SJSA1 (cell line): ENCODE data around the gene PPP1R14C. TPM values are rescaled to one million over a fixed set of nuclear protein-coding genes. Genes with fewer than 3 reads are reported as not detected.

Experiments used
- DNase-seq, 2 experiments: peaks; one replicate each; pipeline ENCODE4 v3.0.0-alpha.2; 2015 to 2020; ENCODE audit warnings: low spot score in 2 of 2, low read depth in 1 of 2
- H3K27ac ChIP-seq: fragments of 250-450 bp; sonication (Bioruptor Pico); 2 replicates; pipeline ENCODE4 v1.5.1; 2020; ENCODE audit warnings: mild to moderate bottlenecking, moderate library complexity
- H3K27me3 ChIP-seq: fragments of 250-450 bp; sonication (Bioruptor Pico); replicated peaks from 2 replicates; pipeline ENCODE4 v1.5.1; 2020; ENCODE audit warnings: mild to moderate bottlenecking, moderate library complexity
- H3K36me3 ChIP-seq: fragments of 250-450 bp; sonication (Bioruptor Pico); 2 replicates; pipeline ENCODE4 v1.5.1; 2020; ENCODE audit warnings: mild to moderate bottlenecking
- H3K4me1 ChIP-seq: fragments of 250-450 bp; sonication (Bioruptor Pico); replicated peaks from 2 replicates; pipeline ENCODE4 v1.6.1; 2021; ENCODE audit warnings: mild to moderate bottlenecking
- H3K4me3 ChIP-seq: fragments of 250-450 bp; sonication (Bioruptor Pico); 2 replicates; pipeline ENCODE4 v1.5.1; 2020; ENCODE audit warnings: mild to moderate bottlenecking
- H3K9me3 ChIP-seq: fragments of 250-450 bp; sonication (Bioruptor Pico); replicated peaks from 2 replicates; pipeline ENCODE4 v1.5.1; 2020; ENCODE audit warnings: mild to moderate bottlenecking
- total RNA-seq: library from RNA; depleted of rRNA; stranded (reverse); fragments of >200 nt; shearing (Covaris generic); gene quantifications from 2 replicates; pipeline ENCODE4 v1.2.3, GENCODE V29; 2014

The PPP1R14C gene
- total RNA-seq, 1 experiment from 2014 or later = not detected

DNA sequence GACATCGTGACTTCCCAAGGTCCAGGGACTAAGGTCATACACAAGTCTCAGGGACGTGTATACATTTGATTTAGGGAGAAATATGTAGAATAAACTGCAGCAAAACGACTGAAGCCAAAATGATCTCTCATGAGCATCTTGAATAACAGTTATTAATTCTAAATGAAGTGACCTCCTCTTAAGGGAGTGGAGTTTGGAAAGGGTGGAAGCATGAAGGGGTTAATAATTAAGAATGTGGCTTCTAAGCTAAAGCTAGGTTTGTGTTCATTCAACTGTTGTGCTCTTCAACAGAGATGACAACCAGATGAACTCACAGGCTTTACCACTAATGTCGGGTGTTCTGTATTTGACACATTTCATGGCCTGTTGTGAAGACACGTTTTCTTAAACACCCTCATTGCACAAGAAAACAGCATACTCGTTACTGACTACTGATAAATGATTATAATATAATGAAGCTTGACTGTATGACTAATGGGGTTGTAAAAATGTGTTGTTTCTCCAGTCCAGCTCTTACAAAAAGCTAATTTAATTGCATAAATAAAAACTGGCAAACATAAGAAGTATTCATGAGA lies 1.5 kb downstream of the PPP1R14C start:
- Histone ChIP-seq H3K27ac (no peak overlapping the region), H3K9me3 (0 out of 2 replicates have a peak, but pooled peaks cover 3% of the 10 kb centered on the region), H3K36me3 (no peaks in the 10 kb centered on the region), H3K27me3 (peaks cover 80% of the 10 kb centered on the region), H3K4me3 (no peak overlapping the region), H3K4me1 (peaks cover 17% of the 10 kb centered on the region)
- DNase-seq = no peak

GRCh38 chr6:150145427-150145826 lies 2.6 kb downstream of the PPP1R14C start:
- H3K9me3 ChIP-seq = 0 out of 2 replicates have a peak, but pooled peaks cover 3% of the 10 kb centered on the region
- H3K27ac ChIP-seq = no peak overlapping the region
- H3K4me1 ChIP-seq = peaks cover 17% of the 10 kb centered on the region
- peaks cover 77% of the 10 kb centered on the region for H3K27me3 ChIP-seq
- no peak overlapping the region for H3K4me3 ChIP-seq
- H3K36me3 ChIP-seq = no peaks in the 10 kb centered on the region
- DNase-seq = no peak

GRCh38 chr6:150145830-150146229 lies 3.0 kb downstream of the PPP1R14C start:
- Histone ChIP-seq H3K27me3 (peaks cover 74% of the 10 kb centered on the region), H3K27ac (no peak overlapping the region), H3K9me3 (0 out of 2 replicates have a peak, but pooled peaks cover 3% of the 10 kb centered on the region), H3K36me3 (no peaks in the 10 kb centered on the region), H3K4me1 (peaks cover 17% of the 10 kb centered on the region), H3K4me3 (no peak overlapping the region)
- no peak for DNase-seq

GRCh38 chr6:150146436-150146835 lies 3.6 kb downstream of the PPP1R14C start:
- H3K27ac ChIP-seq = no peak overlapping the region

DNA sequence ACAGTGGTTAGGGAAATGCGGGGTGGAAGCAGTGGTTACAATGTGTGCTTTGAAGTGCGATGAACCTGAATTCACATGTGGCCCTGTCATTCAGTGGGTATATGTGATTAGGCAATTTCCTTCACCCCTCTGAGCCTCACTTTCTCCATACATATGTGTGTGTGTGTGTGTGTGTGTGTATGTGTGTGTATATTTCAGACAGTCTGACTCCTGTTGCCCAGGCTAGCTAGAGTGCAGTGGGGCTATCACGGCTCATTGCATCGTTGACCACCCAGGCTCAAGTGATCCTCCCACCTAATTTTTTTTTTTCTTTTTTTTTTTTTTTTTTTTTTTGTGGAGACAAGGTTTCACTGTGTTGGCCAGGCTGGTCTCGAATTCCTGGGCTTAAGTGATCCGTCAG lies 6.3 kb downstream of the PPP1R14C start:
- peaks cover 57% of the 10 kb centered on the region for H3K27me3 ChIP-seq

More at GRCh38 chr6:150146436-150146835, 3.6 kb downstream of the PPP1R14C start:
- peaks cover 17% of the 10 kb centered on the region for H3K4me1 ChIP-seq
- H3K36me3 ChIP-seq = no peaks in the 10 kb centered on the region
- no peak for DNase-seq
- no peak overlapping the region for H3K4me3 ChIP-seq
- H3K9me3 ChIP-seq = 0 out of 2 replicates have a peak, but pooled peaks cover 3% of the 10 kb centered on the region
- H3K27me3 ChIP-seq = peaks cover 72% of the 10 kb centered on the region

GRCh38 chr6:150150458-150150820 lies 7.6 kb downstream of the PPP1R14C start:
- Histone ChIP-seq H3K36me3 (no peaks in the 10 kb centered on the region), H3K27ac (no peak overlapping the region), H3K4me3 (no peak overlapping the region), H3K27me3 (peaks cover 50% of the 10 kb centered on the region), H3K4me1 (no peaks in the 10 kb centered on the region), H3K9me3 (no peaks in the 10 kb centered on the region)
- no peak for DNase-seq

More for the DNA sequence above, 6.3 kb downstream of the PPP1R14C start:
- H3K36me3 ChIP-seq = no peaks in the 10 kb centered on the region
- no peaks in the 10 kb centered on the region for H3K4me1 ChIP-seq
- H3K27ac ChIP-seq = no peak overlapping the region
- no peaks in the 10 kb centered on the region for H3K9me3 ChIP-seq
- no peak for DNase-seq
- no peak overlapping the region for H3K4me3 ChIP-seq

DNA sequence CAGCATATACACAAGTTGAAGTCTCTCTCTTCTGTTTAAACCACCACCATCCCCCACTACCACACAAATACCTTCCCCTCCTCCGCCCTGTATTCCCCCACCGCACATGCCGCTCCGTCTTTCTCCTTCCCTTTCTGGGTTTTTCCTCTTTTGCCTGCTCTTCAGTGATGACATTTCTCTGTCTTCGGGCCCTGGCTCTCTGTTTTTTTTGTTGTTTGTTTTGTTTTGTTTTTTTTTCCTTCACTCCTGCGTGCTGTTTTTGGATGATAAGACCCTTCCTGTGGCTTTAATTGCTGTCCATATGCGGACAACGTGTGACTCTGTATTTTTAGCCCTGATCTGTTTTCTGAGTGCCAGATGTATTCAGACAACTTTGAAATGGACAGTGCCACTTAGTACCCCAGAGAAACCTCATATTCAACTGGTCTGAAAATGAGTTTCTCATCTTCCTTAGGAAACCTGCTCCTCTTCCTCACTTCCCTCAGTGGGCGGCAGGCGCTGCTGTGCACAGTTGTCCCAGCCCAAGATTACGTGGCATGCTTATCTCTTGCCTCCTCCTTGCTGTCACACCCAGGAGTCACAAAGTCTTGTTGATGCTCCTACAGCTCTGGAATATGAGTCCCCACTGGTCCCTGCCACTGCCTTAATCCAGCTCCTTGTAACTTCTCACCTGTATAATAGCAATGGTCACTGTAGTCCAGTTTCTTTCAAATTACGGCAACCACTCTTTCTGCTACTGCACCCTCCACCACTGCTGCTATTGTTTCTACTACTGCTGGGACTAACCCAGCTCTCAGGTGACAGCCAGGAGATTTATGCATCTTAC lies 8.2 kb downstream of the PPP1R14C start:
- no peak for DNase-seq
- no peak overlapping the region for H3K27ac ChIP-seq
- peaks cover 44% of the 10 kb centered on the region for H3K27me3 ChIP-seq
- no peak overlapping the region for H3K4me3 ChIP-seq
- H3K9me3 ChIP-seq = no peaks in the 10 kb centered on the region
- H3K4me1 ChIP-seq = no peaks in the 10 kb centered on the region
- no peaks in the 10 kb centered on the region for H3K36me3 ChIP-seq

- no peak for DNase-seq
- H3K27ac ChIP-seq = no peak overlapping the region
- H3K4me1 ChIP-seq = no peaks in the 10 kb centered on the region
- no peaks in the 10 kb centered on the region for H3K36me3 ChIP-seq
- no peak overlapping the region for H3K4me3 ChIP-seq
- peaks cover 33% of the 10 kb centered on the region for H3K27me3 ChIP-seq
- H3K9me3 ChIP-seq = no peaks in the 10 kb centered on the region
Measured at GRCh38 chr6:150152891-150153876, 10.3 kb downstream of the PPP1R14C start.

- H3K9me3 ChIP-seq = no peaks in the 10 kb centered on the region
- peaks cover 39% of the 10 kb centered on the region for H3K27me3 ChIP-seq
- no peaks in the 10 kb centered on the region for H3K4me1 ChIP-seq
- no peak overlapping the region for H3K4me3 ChIP-seq
- DNase-seq = no peak
- H3K36me3 ChIP-seq = no peaks in the 10 kb centered on the region
- no peak overlapping the region for H3K27ac ChIP-seq
Measured at GRCh38 chr6:150153905-150154492, 11.2 kb downstream of the PPP1R14C start.

DNA sequence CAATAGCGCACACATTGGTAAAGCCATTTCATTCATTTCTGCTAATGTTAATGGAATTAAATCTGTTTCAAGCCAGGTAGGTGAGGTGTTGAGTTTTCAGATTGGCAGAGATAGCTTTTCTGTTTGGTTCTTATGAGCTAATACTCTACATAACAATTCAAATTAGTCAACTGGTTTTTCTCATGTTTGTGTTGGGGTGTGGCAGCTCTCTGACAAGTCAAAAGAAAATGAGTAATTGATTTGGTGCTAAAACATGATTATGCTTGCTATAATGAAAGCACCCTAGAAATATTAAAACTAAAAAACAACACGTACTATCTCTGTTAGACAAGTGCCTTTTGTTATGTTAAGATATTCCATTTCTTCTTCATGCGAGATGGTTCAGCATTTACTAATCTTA lies 13.6 kb downstream of the PPP1R14C start:
- DNase-seq = no peak
- Histone ChIP-seq H3K36me3 (no peaks in the 10 kb centered on the region), H3K4me3 (no peak overlapping the region), H3K9me3 (no peaks in the 10 kb centered on the region), H3K27ac (no peak overlapping the region), H3K27me3 (peaks cover 27% of the 10 kb centered on the region), H3K4me1 (no peaks in the 10 kb centered on the region)

- Histone ChIP-seq H3K4me1 (no peaks in the 10 kb centered on the region), H3K27me3 (peaks cover 27% of the 10 kb centered on the region), H3K36me3 (no peaks in the 10 kb centered on the region), H3K9me3 (no peaks in the 10 kb centered on the region), H3K4me3 (no peak overlapping the region), H3K27ac (no peak overlapping the region)
- DNase-seq = no peak
Measured at GRCh38 chr6:150157081-150157480, 14.2 kb downstream of the PPP1R14C start.

DNA sequence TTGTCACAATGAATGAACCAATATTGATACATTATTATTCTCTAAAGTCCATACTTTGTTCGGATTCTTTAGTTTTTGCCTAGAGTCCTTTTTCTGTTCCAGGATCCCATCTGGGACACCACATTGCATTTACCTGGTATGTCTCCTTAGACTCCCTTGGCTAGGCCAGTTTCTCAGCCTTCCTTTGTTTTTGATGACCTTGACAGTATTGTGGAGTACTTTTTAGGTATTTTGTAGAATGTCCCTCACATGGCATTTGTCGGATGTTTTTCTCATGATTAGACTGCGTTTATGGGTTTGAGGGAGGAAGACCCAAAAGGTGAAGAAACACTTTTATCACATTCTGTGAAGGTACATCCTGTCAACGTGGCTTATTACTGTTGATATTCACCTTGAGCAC lies 16.9 kb downstream of the PPP1R14C start:
- H3K4me1 ChIP-seq = no peaks in the 10 kb centered on the region
- H3K9me3 ChIP-seq = peaks cover 4% of the 10 kb centered on the region; the same call in 1 of the 2 replicates
- no peak overlapping the region for H3K27ac ChIP-seq
- H3K36me3 ChIP-seq = no peaks in the 10 kb centered on the region
- peaks cover 14% of the 10 kb centered on the region; the same call in 1 of the 2 replicates for H3K27me3 ChIP-seq
- no peak for DNase-seq
- H3K4me3 ChIP-seq = no peak overlapping the region

DNA sequence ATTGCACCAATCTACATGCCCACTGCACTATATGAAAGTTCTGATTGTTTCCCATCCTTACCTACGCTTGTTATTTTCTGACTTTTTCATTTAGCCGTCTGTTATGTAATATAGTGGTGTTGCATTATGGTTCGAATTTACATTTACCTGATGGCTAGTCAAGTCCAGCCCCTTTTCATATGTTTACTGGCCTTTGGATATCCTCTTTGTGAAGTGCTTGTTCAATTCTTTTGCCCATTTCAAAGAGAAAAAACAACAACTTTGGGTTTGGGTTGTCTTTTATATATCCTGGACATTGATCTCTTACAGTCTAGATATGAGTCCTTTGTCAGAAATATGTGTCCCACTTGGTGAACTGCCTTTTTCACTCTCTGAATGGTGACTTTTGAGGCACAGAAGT lies 21.1 kb downstream of the PPP1R14C start:
- Histone ChIP-seq H3K9me3 (peaks cover 4% of the 10 kb centered on the region; the same call in 1 of the 2 replicates), H3K27ac (no peak overlapping the region), H3K36me3 (no peaks in the 10 kb centered on the region), H3K27me3 (0 out of 2 replicates have a peak, but pooled peaks cover 9% of the 10 kb centered on the region), H3K4me1 (no peaks in the 10 kb centered on the region), H3K4me3 (no peak overlapping the region)
- DNase-seq = no peak
